ENCODE measurements around the gene TXK.

Gene TXK

DNA sequence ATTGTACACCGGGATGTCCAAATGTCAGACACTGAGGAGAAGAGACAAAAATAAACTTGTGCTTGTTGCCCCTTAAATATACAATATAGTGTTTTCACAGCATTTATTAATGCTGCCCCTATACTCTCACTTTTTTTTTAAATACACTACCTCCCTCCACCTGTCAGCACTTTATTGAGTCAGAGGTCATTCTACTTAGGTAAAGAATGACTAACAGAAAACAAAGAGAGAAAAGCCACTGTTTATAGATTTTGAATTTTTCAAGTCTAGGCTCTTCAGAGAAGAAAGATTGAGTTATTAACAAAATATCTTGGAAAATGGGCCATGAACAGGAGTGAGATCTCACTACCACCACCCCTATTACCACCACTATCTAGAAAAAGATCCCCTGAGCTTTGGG lies 59.4 kb downstream of the TXK start:
- DNase-seq (ENCODE audit: low spot score) = no peak
- TF ChIP-seq, protein P1, sequence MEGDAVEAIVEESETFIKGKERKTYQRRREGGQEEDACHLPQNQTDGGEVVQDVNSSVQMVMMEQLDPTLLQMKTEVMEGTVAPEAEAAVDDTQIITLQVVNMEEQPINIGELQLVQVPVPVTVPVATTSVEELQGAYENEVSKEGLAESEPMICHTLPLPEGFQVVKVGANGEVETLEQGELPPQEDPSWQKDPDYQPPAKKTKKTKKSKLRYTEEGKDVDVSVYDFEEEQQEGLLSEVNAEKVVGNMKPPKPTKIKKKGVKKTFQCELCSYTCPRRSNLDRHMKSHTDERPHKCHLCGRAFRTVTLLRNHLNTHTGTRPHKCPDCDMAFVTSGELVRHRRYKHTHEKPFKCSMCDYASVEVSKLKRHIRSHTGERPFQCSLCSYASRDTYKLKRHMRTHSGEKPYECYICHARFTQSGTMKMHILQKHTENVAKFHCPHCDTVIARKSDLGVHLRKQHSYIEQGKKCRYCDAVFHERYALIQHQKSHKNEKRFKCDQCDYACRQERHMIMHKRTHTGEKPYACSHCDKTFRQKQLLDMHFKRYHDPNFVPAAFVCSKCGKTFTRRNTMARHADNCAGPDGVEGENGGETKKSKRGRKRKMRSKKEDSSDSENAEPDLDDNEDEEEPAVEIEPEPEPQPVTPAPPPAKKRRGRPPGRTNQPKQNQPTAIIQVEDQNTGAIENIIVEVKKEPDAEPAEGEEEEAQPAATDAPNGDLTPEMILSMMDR (IDR thresholded peaks at IDR 0.05; ENCODE audit: extremely low read depth, missing control alignments) = no peak

- no peak for DNase-seq (ENCODE audit: low spot score)
- TF ChIP-seq, protein P1 (IDR thresholded peaks at IDR 0.05; ENCODE audit: extremely low read depth, missing control alignments) = no peak
Observed at GRCh38 chr4:48073567-48074103, 60.4 kb downstream of the TXK start.

- TF ChIP-seq, protein P1 (IDR thresholded peaks at IDR 0.05; ENCODE audit: extremely low read depth, missing control alignments) = no peak
- no peak for DNase-seq (ENCODE audit: low spot score)
Observed at GRCh38 chr4:48071191-48071590, 62.9 kb downstream of the TXK start.

GRCh38 chr4:48069026-48069425 lies 65.0 kb downstream of the TXK start:
- no peak for DNase-seq (ENCODE audit: low spot score)
- TF ChIP-seq, protein P1 (IDR thresholded peaks at IDR 0.05; ENCODE audit: extremely low read depth, missing control alignments) = no peak

DNA sequence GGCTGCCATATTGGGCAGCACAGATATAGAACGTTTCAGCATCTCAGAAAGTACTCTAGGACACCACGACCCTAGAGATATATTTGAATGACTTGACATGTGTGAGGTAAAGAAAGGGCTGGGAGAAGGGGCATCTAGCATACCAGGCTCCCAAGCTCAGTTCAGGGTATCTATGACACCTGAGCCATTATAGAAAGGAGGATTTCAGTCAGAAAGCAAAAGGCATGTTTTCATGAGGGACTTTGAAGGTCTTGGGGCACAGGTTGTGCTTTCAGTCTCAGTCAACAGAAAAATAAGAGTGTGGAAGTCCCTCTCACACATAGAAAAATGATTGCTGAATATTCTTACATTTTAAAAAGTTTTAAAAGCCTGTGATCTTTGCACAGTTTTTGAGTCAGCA lies 65.9 kb downstream of the TXK start:
- TF ChIP-seq, protein P1 (IDR thresholded peaks at IDR 0.05; ENCODE audit: extremely low read depth, missing control alignments) = no peak

DNA sequence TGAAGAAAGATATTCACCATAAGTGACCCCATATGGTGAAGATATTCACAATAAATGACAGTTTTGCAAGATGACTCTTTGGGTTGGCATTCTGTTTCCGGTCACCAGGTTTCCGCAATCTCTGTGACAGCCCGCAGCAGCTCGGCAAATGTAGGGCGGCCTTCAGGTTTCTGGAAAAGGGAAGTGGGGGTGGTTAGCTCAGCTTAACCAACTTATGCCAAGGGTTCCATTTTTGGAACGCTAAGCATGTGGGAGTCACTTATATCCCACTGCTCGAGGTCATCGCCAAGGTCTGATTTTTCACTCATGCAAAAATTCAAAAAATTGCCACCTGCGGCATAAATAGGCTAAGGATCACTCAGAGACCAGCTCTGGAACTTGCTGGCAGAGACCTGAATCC lies 66.5 kb downstream of the TXK start:
- DNase-seq (ENCODE audit: low spot score) = no peak

More for the DNA sequence above, 65.9 kb downstream of the TXK start:
- no peak for DNase-seq (ENCODE audit: low spot score)

GRCh38 chr4:48065587-48066052 lies 68.4 kb downstream of the TXK start:
- TF ChIP-seq, protein P1 (IDR thresholded peaks at IDR 0.05; ENCODE audit: extremely low read depth, missing control alignments) = no peak
- DNase-seq (ENCODE audit: low spot score) = peak; percentile 32

More for the DNA sequence above, 66.5 kb downstream of the TXK start:
- TF ChIP-seq, protein P1 (IDR thresholded peaks at IDR 0.05; ENCODE audit: extremely low read depth, missing control alignments) = no peak
